ENCODE data around the gene SLC2A6.

SLC2A6 gene

DNA sequence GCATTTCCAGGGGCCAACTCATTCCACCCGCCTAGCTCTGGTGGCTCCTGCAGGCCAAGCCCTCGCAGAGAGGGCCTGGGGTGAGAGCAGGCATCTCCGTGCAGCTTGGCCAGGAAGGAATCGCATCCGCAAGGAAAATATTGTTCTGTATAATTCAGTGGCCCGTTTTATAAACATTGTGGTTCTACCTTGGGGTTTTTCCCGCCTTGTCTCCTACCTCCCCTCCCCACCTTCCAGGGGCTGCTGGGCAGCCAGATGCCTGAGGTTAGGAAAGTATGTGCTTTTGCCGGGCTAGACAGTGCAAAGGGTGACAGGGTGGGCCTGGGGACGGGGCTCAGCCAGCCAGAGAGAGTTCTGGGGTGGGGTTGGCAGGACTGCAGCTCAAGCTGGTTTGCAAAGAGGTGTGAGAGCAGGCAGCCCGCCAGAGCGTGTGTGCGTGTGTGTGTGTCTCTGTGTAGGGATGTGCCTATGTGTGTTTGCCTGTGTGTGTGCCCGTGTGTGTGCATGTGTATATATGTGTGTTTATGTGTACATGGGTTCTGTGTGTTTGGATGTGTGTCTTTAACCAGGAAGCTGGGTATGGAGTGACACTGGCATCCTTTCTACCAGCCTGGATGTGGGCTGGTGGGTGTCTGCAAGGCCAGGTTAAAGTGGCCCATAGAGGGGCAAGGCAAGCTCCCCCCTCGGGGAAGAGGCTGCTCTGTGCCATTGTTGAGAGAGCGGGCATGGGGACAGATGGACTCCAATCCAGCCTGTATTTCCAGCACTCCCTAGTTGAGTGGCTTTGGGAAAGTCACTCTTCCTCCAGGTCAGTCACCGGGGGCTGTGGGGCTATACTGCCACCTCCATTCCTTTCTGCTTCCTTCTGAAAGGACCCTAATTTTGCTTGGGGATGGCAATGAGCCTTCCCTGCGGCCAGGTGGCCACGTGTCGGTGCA lies 10.6 kb upstream of the SLC2A6 start:
- no peak overlapping the region for H3K4me3 ChIP-seq (ENCODE audit: low read length)
- DNase-seq (ENCODE audit: low read depth) = no peak
- TF ChIP-seq, protein P1, sequence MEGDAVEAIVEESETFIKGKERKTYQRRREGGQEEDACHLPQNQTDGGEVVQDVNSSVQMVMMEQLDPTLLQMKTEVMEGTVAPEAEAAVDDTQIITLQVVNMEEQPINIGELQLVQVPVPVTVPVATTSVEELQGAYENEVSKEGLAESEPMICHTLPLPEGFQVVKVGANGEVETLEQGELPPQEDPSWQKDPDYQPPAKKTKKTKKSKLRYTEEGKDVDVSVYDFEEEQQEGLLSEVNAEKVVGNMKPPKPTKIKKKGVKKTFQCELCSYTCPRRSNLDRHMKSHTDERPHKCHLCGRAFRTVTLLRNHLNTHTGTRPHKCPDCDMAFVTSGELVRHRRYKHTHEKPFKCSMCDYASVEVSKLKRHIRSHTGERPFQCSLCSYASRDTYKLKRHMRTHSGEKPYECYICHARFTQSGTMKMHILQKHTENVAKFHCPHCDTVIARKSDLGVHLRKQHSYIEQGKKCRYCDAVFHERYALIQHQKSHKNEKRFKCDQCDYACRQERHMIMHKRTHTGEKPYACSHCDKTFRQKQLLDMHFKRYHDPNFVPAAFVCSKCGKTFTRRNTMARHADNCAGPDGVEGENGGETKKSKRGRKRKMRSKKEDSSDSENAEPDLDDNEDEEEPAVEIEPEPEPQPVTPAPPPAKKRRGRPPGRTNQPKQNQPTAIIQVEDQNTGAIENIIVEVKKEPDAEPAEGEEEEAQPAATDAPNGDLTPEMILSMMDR (conservative IDR thresholded peaks at IDR 0.05; ENCODE audit: low read depth, low read length) = no peak

DNA sequence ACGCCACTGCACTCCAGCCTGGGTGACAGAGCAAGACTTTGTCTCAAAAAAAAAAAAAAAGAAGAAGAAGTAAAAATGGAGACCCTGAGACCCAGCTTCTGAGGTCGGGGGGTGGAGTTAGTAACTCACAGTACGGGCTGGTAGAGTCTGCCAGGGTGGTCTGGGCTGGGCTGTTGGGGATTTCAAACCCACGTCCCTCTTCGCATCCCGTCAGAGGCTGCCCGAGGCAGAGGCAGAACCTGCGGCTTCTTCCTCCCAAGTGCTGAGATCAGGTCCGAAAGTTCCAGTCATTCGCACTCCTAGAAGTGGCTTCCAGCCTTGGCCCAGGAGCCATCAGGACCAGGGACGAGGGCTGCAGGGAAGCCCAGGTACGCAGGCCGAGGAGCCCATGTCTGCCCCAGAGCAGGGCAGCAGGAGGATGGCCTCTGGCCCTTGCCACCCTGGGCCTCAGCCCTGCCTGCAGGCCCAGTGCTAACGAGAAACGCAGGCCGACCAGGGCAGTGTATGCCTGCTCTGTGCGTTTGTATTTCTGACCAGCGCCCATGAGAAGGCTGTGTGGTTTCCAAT lies 9.9 kb upstream of the SLC2A6 start:
- DNase-seq (ENCODE audit: low read depth) = no peak
- TF ChIP-seq, protein P1 (conservative IDR thresholded peaks at IDR 0.05; ENCODE audit: low read depth, low read length) = no peak
- H3K4me3 ChIP-seq (ENCODE audit: low read length) = no peak overlapping the region

DNA sequence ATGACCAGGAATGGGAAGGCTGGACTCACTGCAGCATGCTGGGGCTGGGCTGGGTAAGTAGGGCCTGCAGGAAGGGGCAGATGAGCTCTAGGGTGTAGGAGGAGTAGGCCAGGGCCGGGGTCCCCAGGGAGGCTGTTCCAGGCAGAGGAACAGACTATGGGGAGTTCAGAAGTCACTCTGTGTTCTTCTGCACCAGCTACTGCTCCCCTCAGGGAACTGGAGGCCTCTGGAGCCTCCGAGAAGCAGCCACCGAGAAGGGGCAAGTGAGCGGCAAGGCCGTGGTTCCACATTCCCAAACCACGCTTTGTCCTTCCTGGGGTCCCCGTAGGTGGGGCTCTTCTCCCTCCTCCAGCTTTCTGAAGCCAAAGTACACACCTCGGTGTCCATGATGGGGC lies 8.4 kb upstream of the SLC2A6 start:
- TF ChIP-seq, protein P1 (conservative IDR thresholded peaks at IDR 0.05; ENCODE audit: low read depth, low read length) = no peak
- no peak overlapping the region for H3K4me3 ChIP-seq (ENCODE audit: low read length)
- no peak for DNase-seq (ENCODE audit: low read depth)

DNA sequence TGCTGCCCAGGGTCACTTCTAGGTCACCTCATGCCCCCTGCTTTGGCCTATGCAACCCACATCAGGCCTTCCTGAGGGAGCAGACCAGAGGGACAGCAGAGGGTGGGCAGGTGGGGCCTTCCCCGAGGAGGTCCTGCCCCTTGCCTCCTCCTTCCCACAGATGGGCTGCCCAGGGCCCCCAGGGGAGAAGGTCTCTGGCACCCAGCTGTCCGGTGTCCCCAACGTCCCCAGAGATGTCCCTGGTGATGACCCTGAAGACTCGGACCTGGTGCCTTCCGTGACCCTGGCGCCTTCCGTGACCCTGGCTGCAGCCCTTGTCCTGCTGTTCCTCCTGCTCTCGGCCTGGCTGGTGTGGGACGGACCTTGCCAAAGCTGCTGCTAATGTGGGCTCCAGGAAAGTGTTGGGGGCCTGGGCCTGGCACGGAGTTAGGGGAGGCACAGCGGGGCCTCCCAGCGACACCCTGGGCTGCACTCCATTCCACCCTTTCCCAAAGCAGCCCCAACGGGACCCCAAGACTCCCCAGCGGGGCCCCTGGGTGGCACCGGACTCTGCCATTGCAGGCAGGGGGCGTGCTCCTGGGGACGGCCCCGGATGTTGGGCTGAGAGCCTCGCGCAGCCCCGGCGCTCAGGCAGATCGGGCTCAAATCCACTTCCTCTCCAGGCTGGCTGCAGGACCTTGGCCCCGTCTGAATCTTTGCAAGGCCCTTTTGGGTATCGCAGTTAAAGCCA lies 6.8 kb upstream of the SLC2A6 start:
- no peak overlapping the region for H3K4me3 ChIP-seq (ENCODE audit: low read length)
- TF ChIP-seq, protein P1 (conservative IDR thresholded peaks at IDR 0.05; ENCODE audit: low read depth, low read length) = no peak
- no peak for DNase-seq (ENCODE audit: low read depth)

DNA sequence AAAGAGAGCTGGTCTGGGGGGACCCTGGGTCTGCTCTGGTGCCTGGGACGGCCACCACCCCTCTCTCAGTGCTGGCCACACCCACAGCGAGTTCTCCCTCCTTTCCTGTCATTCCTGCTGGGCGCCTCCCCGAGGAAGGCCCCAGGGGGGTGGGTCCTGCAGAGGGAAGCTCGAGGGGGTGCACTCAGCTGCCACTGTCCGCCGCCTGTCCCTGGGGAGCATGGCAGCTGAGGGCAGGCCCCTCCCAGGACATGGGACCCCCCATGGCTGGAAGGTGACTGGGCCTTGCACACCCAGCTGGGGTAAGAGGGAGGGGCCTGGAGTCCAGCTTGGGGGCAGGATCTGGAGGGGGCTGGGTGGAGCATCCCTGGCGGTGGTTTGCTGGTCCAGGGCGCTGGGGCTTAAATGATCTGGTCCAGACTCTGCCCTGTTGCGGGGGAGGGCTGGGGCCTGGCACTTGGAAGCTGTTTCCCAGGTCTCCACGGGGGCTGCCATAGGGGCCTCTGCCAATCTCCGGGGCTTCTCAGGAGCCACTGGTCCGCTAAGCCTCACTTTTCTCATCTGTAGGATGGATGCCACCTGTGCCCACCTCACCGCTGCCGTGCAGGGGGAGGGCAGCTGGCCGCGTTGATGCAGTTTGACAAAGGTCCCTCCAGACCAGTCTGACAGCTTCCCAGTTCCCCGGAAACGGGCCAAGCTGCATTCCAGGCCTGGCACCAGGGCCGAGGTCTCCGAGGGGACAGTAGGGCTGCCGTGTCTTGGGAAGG lies 6.0 kb upstream of the SLC2A6 start:
- no peak for DNase-seq (ENCODE audit: low read depth)
- TF ChIP-seq, protein P1 (conservative IDR thresholded peaks at IDR 0.05; ENCODE audit: low read depth, low read length) = no peak
- H3K4me3 ChIP-seq (ENCODE audit: low read length) = no peak overlapping the region

DNA sequence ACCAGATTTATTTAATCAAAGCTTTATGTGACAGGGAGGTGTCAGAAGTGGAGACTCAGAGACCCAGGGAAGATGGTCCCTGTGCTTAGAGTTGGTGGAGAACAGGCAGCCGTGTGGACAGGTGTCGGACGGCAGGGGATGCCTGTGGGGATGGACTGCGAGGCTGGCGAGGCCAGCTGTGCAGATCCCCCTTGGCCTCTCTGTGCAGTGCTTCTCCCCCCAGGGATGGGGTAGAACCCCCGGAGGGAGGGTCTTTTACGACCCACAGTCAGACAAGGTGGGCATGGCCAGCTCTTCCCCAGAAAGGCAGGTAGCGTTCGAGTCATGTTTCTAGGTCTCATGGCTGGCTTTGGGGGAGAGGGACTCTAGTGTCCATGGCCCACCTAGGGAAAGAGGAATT lies 4.7 kb upstream of the SLC2A6 start:
- no peak for DNase-seq (ENCODE audit: low read depth)
- TF ChIP-seq, protein P1 (conservative IDR thresholded peaks at IDR 0.05; ENCODE audit: low read depth, low read length) = no peak
- H3K4me3 ChIP-seq (ENCODE audit: low read length) = no peak overlapping the region

Data from retinal pigment epithelial cell (primary cell).